PC-9 (cell line): ENCODE measurements around the gene HSBP1L1. TPM values are rescaled to one million over a fixed set of nuclear protein-coding genes. Genes with fewer than 3 reads are reported as not detected.

Experiments
- BruUV-seq: library from RNA; stranded (reverse); fragments of 400-500 nt; replicated peaks from 2 replicates; lab custom pipeline; 2021; lab: Mats Ljungman, UMichigan
- CTCF ChIA-PET: fragments of 300-600 bp; sonication (Branson Sonifier 250); formaldehyde crosslinking; loops from one replicate; lab custom pipeline; 2022; ENCODE audit warnings: antibody characterized with exemption; lab: Charles Lee
- POLR2A ChIA-PET: fragments of 300-600 bp; sonication (Branson Sonifier 250); formaldehyde crosslinking; loops from one replicate; lab custom pipeline; 2022; ENCODE audit warnings: antibody characterized with exemption; ENCODE audit not compliant: unreplicated experiment; lab: Charles Lee
- DNase-seq, 2 experiments: peaks; one replicate each; pipeline versions ENCODE4 v3.0.0 to v3.0.0-alpha.2; 2015 to 2022; ENCODE audit warnings: mixed read lengths in 1 of 2
- H2AFZ ChIP-seq: fragments of 200-600 bp; sonication (generic); 2 replicates; pipeline ENCODE4 v1.8.1; 2017; ENCODE audit warnings: antibody characterized with exemption
- H3F3A ChIP-seq: fragments of 200-600 bp; sonication (generic); 2 replicates; pipeline ENCODE4 v1.8.1; 2017; ENCODE audit warnings: antibody characterized with exemption, mild to moderate bottlenecking, low read depth; ENCODE audit not compliant: insufficient read depth
- H3K27ac ChIP-seq: fragments of 200-600 bp; sonication (generic); 2 replicates; pipeline ENCODE4 v1.6.1; 2016; ENCODE audit warnings: mixed run types
- H3K27me3 ChIP-seq: fragments of 200-600 bp; sonication (generic); 2 replicates; pipeline ENCODE4 v1.6.1; 2016; ENCODE audit warnings: low read depth, mixed run types; ENCODE audit not compliant: insufficient read depth
- H3K36me3 ChIP-seq: fragments of 200-600 bp; sonication (generic); 2 replicates; pipeline ENCODE4 v1.6.1; 2016; ENCODE audit warnings: low read depth, mixed run types
- H3K4me1 ChIP-seq: fragments of 200-600 bp; sonication (generic); replicated peaks from 2 replicates; pipeline ENCODE4 v1.6.1; 2016; ENCODE audit warnings: mixed run types; ENCODE audit not compliant: insufficient read depth
- H3K4me2 ChIP-seq: fragments of 200-600 bp; sonication (generic); 2 replicates; pipeline ENCODE4 v1.6.1; 2017; ENCODE audit warnings: mixed run types
- H3K4me3 ChIP-seq: fragments of 200-600 bp; sonication (generic); 2 replicates; pipeline ENCODE4 v1.6.1; 2016; ENCODE audit warnings: mixed run types
- H3K79me2 ChIP-seq: fragments of 200-600 bp; sonication (generic); 2 replicates; pipeline ENCODE4 v1.6.1; 2017; ENCODE audit warnings: low read depth, mixed run types
- H3K9me2 ChIP-seq: fragments of 200-600 bp; sonication (generic); 2 replicates; pipeline ENCODE4 v1.8.1; 2017; ENCODE audit warnings: mild to moderate bottlenecking; ENCODE audit not compliant: insufficient read depth
- H3K9me3 ChIP-seq: fragments of 200-600 bp; sonication (generic); 2 replicates; pipeline ENCODE4 v1.8.1; 2016; ENCODE audit warnings: low read depth; ENCODE audit not compliant: insufficient read depth
- H4K20me1 ChIP-seq: fragments of 200-600 bp; sonication (generic); 2 replicates; pipeline ENCODE4 v1.8.1; 2017; ENCODE audit not compliant: insufficient read depth
- EZH2 ChIP-seq: fragments of 200-600 bp; sonication (generic); IDR thresholded peaks from 2 replicates; pipeline ENCODE4 v1.8.0; 2017; ENCODE audit warnings: antibody characterized with exemption, low read depth
- intact Hi-C: fragments of 100-400 bp; cut with micrococcal nuclease; formaldehyde crosslinking; loops from one replicate; pipeline ENCODE4 v1.10.0; 2022; ENCODE audit not compliant: unreplicated experiment
- total RNA-seq: library from RNA; stranded (reverse); gene quantifications from 2 replicates; pipeline ENCODE4 v1.2.3, GENCODE V29; 2021
- TF ChIP-seq, protein P1 (sequence below): fragments of 200-600 bp; sonication (generic); conservative IDR thresholded peaks from 2 replicates; pipeline ENCODE4 v1.6.1; 2017; ENCODE audit warnings: mixed run types, antibody characterized with exemption, mild to moderate bottlenecking, moderate library complexity

HSBP1L1 gene
- total RNA-seq, 1 experiment from 2014 or later = 41.5 TPM

DNA sequence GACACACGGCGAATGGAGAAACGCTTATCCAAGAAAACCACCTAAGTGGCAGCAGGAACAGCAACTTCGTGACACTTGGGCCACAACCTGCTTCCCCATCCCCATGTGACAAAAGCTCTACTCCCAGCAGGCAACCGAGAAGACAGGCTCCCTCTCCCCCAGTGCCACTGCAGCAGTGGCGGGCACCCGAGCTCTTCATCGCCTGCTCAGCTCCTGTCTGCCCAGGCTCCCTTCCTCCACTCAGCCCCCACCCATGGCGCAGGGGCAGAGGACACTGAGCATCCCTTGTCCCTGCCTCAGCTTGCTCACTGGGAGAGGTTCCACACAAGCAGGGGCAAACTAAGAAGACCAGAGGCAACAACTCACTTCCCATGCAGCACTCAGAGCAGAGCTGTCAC, 35.9 kb upstream of the HSBP1L1 start:
- H3K4me2 ChIP-seq = no peak overlapping the region
- H3K9me3 ChIP-seq = peaks cover 38% of the 10 kb centered on the region
- no peak overlapping the region for H3K27ac ChIP-seq
- DNase-seq = no peak
- peaks cover 14% of the 10 kb centered on the region for H3K36me3 ChIP-seq
- intact Hi-C loops = no loop called here
- H3F3A ChIP-seq = no peaks in the 10 kb centered on the region
- H2AFZ ChIP-seq = no peak overlapping the region
- no peaks in the 10 kb centered on the region for H3K27me3 ChIP-seq
- no peaks in the 10 kb centered on the region for H4K20me1 ChIP-seq
- no peaks in the 10 kb centered on the region for H3K79me2 ChIP-seq
- no peak overlapping the region for H3K4me3 ChIP-seq
- no peaks in the 10 kb centered on the region for H3K9me2 ChIP-seq
- ChIA-PET CTCF (no interaction called here), POLR2A (no interaction called here)
- H3K4me1 ChIP-seq = no peaks in the 10 kb centered on the region
- BruUV-seq = no TSS peak
- TF ChIP-seq, protein P1, sequence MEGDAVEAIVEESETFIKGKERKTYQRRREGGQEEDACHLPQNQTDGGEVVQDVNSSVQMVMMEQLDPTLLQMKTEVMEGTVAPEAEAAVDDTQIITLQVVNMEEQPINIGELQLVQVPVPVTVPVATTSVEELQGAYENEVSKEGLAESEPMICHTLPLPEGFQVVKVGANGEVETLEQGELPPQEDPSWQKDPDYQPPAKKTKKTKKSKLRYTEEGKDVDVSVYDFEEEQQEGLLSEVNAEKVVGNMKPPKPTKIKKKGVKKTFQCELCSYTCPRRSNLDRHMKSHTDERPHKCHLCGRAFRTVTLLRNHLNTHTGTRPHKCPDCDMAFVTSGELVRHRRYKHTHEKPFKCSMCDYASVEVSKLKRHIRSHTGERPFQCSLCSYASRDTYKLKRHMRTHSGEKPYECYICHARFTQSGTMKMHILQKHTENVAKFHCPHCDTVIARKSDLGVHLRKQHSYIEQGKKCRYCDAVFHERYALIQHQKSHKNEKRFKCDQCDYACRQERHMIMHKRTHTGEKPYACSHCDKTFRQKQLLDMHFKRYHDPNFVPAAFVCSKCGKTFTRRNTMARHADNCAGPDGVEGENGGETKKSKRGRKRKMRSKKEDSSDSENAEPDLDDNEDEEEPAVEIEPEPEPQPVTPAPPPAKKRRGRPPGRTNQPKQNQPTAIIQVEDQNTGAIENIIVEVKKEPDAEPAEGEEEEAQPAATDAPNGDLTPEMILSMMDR = no peak
- TF ChIP-seq EZH2 = no peak

DNA sequence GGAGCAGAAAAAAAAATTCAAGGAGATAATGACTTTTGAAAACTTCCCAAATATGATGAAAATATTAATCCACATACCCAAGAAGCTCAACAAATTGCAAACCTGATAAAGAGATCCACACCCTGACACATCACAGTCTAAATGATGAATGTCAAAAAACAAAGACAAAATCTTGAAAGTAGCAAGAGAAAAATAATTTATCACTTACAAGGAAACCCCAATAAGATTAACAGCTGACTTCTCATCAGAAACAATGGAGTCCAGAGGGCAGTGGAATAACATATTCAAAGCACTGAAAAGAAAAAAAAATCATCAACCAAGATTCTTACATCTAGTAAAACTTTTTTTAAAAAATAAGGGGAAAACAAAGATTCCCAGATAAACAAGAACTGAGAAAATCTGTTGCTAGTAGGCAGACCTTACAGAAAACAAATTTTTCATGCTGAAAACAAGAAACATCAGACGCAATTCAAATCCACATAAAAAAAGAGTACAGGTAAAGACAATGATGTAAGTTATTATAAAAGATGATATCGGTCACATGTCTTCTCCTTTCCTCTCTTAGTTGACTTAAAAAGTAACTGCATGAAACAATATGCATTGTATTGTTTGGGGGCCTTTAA, 34.3 kb upstream of the HSBP1L1 start:
- H3K27me3 ChIP-seq = no peaks in the 10 kb centered on the region
- intact Hi-C loops = no loop called here
- peak in 1 of 2 experiments; percentile 38 for DNase-seq
- no peaks in the 10 kb centered on the region for H3F3A ChIP-seq
- POLR2A ChIA-PET = no interaction called here
- H3K9me2 ChIP-seq = no peaks in the 10 kb centered on the region
- H3K4me1 ChIP-seq = no peaks in the 10 kb centered on the region
- no peaks in the 10 kb centered on the region for H3K79me2 ChIP-seq
- H3K27ac ChIP-seq = no peak overlapping the region
- H4K20me1 ChIP-seq = no peaks in the 10 kb centered on the region
- no peak overlapping the region for H3K4me3 ChIP-seq
- H3K9me3 ChIP-seq = peaks cover 38% of the 10 kb centered on the region
- H2AFZ ChIP-seq = no peak overlapping the region
- TF ChIP-seq EZH2 = no peak
- TF ChIP-seq, protein P1 = no peak
- H3K36me3 ChIP-seq = peaks cover 14% of the 10 kb centered on the region
- no peak overlapping the region for H3K4me2 ChIP-seq
- BruUV-seq = no TSS peak
- CTCF ChIA-PET = no interaction called here

DNA sequence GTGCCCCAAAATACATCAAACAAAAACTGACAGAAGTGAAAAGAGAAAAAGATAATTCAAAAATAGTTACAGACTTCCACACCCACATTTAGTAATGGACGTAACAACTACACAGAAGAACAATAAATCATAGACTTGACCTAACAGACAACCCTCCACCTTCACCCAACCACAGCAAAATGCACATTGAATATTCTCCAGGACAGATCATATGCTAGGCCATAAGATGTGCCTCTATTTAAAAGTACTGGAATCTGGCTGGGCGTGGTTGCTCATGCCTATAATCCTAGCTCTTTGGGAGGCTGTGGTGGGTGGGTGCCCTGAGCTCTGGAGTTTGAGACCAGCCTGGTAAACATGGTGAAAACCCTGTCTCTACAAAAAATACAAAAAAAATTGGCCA, 33.0 kb upstream of the HSBP1L1 start:
- Histone ChIP-seq H3F3A (no peaks in the 10 kb centered on the region), H2AFZ (no peak overlapping the region), H3K9me2 (no peaks in the 10 kb centered on the region), H3K4me1 (no peaks in the 10 kb centered on the region), H3K36me3 (peaks cover 14% of the 10 kb centered on the region), H3K4me2 (no peak overlapping the region), H3K27me3 (no peaks in the 10 kb centered on the region), H3K27ac (no peak overlapping the region), H3K4me3 (no peak overlapping the region), H4K20me1 (no peaks in the 10 kb centered on the region), H3K79me2 (no peaks in the 10 kb centered on the region), H3K9me3 (peaks cover 38% of the 10 kb centered on the region)
- DNase-seq = no peak
- POLR2A ChIA-PET = no interaction called here
- BruUV-seq = no TSS peak
- intact Hi-C loops = no loop called here
- CTCF ChIA-PET = no interaction called here
- TF ChIP-seq, protein P1 = no peak
- no peak for TF ChIP-seq EZH2
